ENCODE results near the gene LMAN2. TPM values are rescaled to one million over a fixed set of nuclear protein-coding genes. Genes with fewer than 3 reads are reported as not detected.

Gene LMAN2
- total RNA-seq, 4 donors from 2014 or later = 225 to 384 (median 257) TPM

GRCh38 chr5:177371120-177372033 lies 19.9 kb upstream of the LMAN2 start:
- peaks cover 44 to 100% (median 62%) of the 10 kb centered on the region in 3 donors for H3K4me1 ChIP-seq
- TF ChIP-seq POLR2A (IDR thresholded peaks at IDR 0.05) (peak in 1 of 4 donors; percentile 12), CTCF (IDR thresholded peaks at IDR 0.05) (no peak)
- peak overlapping the region; percentile 45 to 68 (median 53) for H3K4me3 ChIP-seq
- intact Hi-C loops (cut with DNase I) = no loop called here
- 40 to 60% methylated on average over 14 to 15 of the region's 26 CpGs for WGBS, 2 donors
- no peaks in the 10 kb centered on the region for H3K9me3 ChIP-seq
- H3K27ac ChIP-seq = peak overlapping the region; percentile 86 to 93 (median 92)
- peaks cover 0 to 4% (median 0%) of the 10 kb centered on the region in 3 donors for H3K36me3 ChIP-seq
- DNase-seq = no peak
- no peaks in the 10 kb centered on the region for H3K27me3 ChIP-seq

GRCh38 chr5:177370488-177371119 lies 19.1 kb upstream of the LMAN2 start:
- Histone ChIP-seq H3K9me3 (no peaks in the 10 kb centered on the region), H3K4me1 (peaks cover 51 to 100% (median 69%) of the 10 kb centered on the region in 3 donors), H3K27ac (peak overlapping the region; percentile 86 to 93 (median 92)), H3K4me3 (peak overlapping the region; percentile 45 to 68 (median 53)), H3K27me3 (no peaks in the 10 kb centered on the region), H3K36me3 (peaks cover 0 to 4% (median 0%) of the 10 kb centered on the region in 3 donors)
- no peak for DNase-seq
- intact Hi-C loops (cut with DNase I) = no loop called here
- WGBS, 2 donors = no CpG with 5 or more reads among the region's 42 CpGs
- TF ChIP-seq POLR2A (IDR thresholded peaks at IDR 0.05) = no peak
- peak in 5 of 6 experiments; percentile 44 to 87 (median 70) for TF ChIP-seq CTCF (IDR thresholded peaks at IDR 0.05)

GRCh38 chr5:177369645-177370440 lies 18.4 kb upstream of the LMAN2 start:
- TF ChIP-seq POLR2A (IDR thresholded peaks at IDR 0.05) = no peak
- no peak for TF ChIP-seq CTCF (IDR thresholded peaks at IDR 0.05)
- DNase-seq = no peak
- peaks cover 0 to 4% (median 0%) of the 10 kb centered on the region in 3 donors for H3K36me3 ChIP-seq
- no peaks in the 10 kb centered on the region for H3K27me3 ChIP-seq
- H3K4me1 ChIP-seq = peaks cover 51 to 97% (median 67%) of the 10 kb centered on the region in 3 donors
- no peaks in the 10 kb centered on the region for H3K9me3 ChIP-seq
- H3K27ac ChIP-seq = peak overlapping the region; percentile 86 to 93 (median 92)
- 54 to 58% methylated on average over 10 of the region's 11 CpGs for WGBS, 2 donors
- no peak overlapping the region for H3K4me3 ChIP-seq
- intact Hi-C loops (cut with DNase I) = no loop called here

- H3K27ac ChIP-seq = peak overlapping the region; percentile 86 to 93 (median 92)
- WGBS, 2 donors = 43 to 62% methylated on average over 2 to 5 of the region's 5 CpGs
- intact Hi-C loops (cut with DNase I) = no loop called here
- no peaks in the 10 kb centered on the region for H3K27me3 ChIP-seq
- peaks cover 51 to 97% (median 67%) of the 10 kb centered on the region in 3 donors for H3K4me1 ChIP-seq
- H3K36me3 ChIP-seq = peaks cover 0 to 4% (median 0%) of the 10 kb centered on the region in 3 donors
- H3K4me3 ChIP-seq = no peak overlapping the region
- DNase-seq = no peak
- TF ChIP-seq POLR2A (IDR thresholded peaks at IDR 0.05) (no peak), CTCF (IDR thresholded peaks at IDR 0.05) (peak in 5 of 6 experiments; percentile 9 to 75 (median 64))
- no peaks in the 10 kb centered on the region for H3K9me3 ChIP-seq
Measured at GRCh38 chr5:177368869-177369644, 17.6 kb upstream of the LMAN2 start.
